Adrenal gland (tissue), 12 donors: ENCODE measurements around the gene C19orf25. TPM values are rescaled to one million over a fixed set of nuclear protein-coding genes. Genes with fewer than 3 reads are reported as not detected.

Experiments
- DNase-seq, 7 donors: peaks; one replicate each; pipeline ENCODE4 v3.0.0-alpha.2; 2019 to 2020
- H3K27ac ChIP-seq, 5 donors: fragments of 200-600 bp; sonication (generic) in 4 of 5; 1 replicate in 3 of 5; 2 replicates in 2 of 5; pipeline versions ENCODE4 v1.5.1 to v1.8.0; 2016 to 2020; ENCODE audit warnings: mild to moderate bottlenecking in 1 of 5
- H3K27me3 ChIP-seq: fragments of 200-600 bp; 2 replicates; pipeline ENCODE4 v1.8.0; 2021
- H3K36me3 ChIP-seq, 2 donors: fragments of 200-600 bp; replicated peaks in 1 of 2; 1 replicate in 1 of 2; 2 replicates in 1 of 2; pipeline versions ENCODE4 v1.5.1 to v1.8.0; 2018 to 2022
- H3K4me1 ChIP-seq, 2 donors: fragments of 200-600 bp; replicated peaks in 1 of 2; 1 replicate in 1 of 2; 2 replicates in 1 of 2; pipeline versions ENCODE4 v1.5.1 to v1.8.0; 2018 to 2021
- H3K4me3 ChIP-seq, 4 donors: fragments of 200-600 bp; sonication (generic) in 3 of 4; one replicate each; pipeline ENCODE4 v1.5.1; 2016 to 2018
- H3K9me3 ChIP-seq, 3 donors: fragments of 200-600 bp; sonication (generic) in 1 of 3; replicated peaks in 1 of 3; 1 replicate in 2 of 3; 2 replicates in 1 of 3; pipeline versions ENCODE4 v1.5.1 to v1.8.0; 2016 to 2021
- POLR2A ChIP-seq, 2 donors: fragments of 450-650 bp; IDR thresholded peaks; one replicate each; pipeline ENCODE4 v1.6.1; 2017; ENCODE audit warnings: antibody characterized with exemption in 2 of 2, mild to moderate bottlenecking in 2 of 2, moderate library complexity in 1 of 2
- WGBS, 4 donors: extraction: QIAGEN DNeasy Blood & Tissue Kit in 2 of 4; methylation state at CpG; one replicate each; pipeline versions ENCODE4 v1.1.5 to v1.1.7; 2013 to 2017; 5-methylcytosine and 5-hydroxymethylcytosine counted together
- intact Hi-C, 2 donors: fragments of 100-400 bp; cut with DNase I; formaldehyde crosslinking; loops; one replicate each; pipeline versions ENCODE4 v1.14.1 to v1.15.0; 2022 to 2023
- polyA plus RNA-seq, 3 donors: library from polyadenylated mRNA; stranded (reverse); fragments of 200-250 nt in 2 of 3; fragments of 350-450 nt in 1 of 3; fragmentation: Illumina TruSeq in 1 of 3; extraction: RNeasy Lipid Tissue Mini Kit (QIAGEN cat#74804) in 1 of 3; gene quantifications; one replicate each; pipeline ENCODE4 v1.2.3, GENCODE V29; 2013 to 2014
- total RNA-seq, 9 donors: library from RNA; depleted of rRNA in 4 of 9; stranded (reverse); fragments of >200 nt in 4 of 9; fragments of 120-200 nt in 1 of 9; fragmentation: NEBNext Ultra II Directional in 1 of 9; extraction: Animal tissue kit (Norgen Biotek cat#: 25700) in 1 of 9; gene quantifications; one replicate each; pipeline versions ENCODE4 v1.1.0 to v1.2.4, GENCODE V29; 2013 to 2023
- TF ChIP-seq, protein P1 (sequence below), 6 experiments: fragments of 450-650 bp in 4 of 6; fragments of 200-600 bp in 2 of 6; sonication (generic) in 1 of 6; IDR thresholded peaks; 1 replicate in 5 of 6; 2 replicates in 1 of 6; pipeline versions ENCODE4 v1.5.1 to v1.8.0; 2016 to 2021; ENCODE audit warnings: antibody characterized with exemption in 6 of 6, mild to moderate bottlenecking in 2 of 6, moderate library complexity in 1 of 6
- donor health status: healthy with polysubstance abuse.
- donor health status: Bipolar disorder and iron deficiency.
- donor health status: DM: yes; HTN: yes; CAD: no.
- donor health status: DM: no; HTN: no; CAD: no.
- donor health status: DM: no; HTN: no; CAD: no.
- donor health status: DM: yes; HTN: yes; CAD: no.

C19orf25 gene
- total and polyA plus RNA-seq, 12 donors: 6.0 to 60.4 (median 34.7) TPM

DNA sequence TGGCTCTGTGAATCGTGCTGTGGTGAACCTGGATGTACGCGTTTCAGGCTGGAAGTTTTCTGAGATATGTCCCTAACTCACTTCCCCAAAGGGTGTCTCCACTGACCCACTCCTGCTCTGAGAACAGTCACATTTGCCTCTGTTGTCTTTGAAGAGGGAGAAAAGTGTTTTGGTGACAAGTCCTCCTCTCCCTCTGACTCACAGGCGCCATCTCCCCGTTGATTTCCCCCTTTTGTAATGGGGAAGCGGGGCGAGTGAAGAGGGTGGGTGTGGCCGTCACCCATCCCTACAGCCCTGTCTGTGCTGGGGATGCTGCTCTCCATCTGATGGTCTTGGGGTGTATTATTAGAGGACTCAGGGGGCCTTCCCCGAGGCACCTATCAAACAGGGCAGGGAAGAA is 19.5 kb downstream of the C19orf25 start:
- H3K4me3 ChIP-seq: no peak overlapping the region
- 69 to 78% (median 76%) methylated on average over 9 of the region's 9 CpGs for WGBS, 4 donors
- H3K36me3 ChIP-seq: no peaks in the 10 kb centered on the region
- TF ChIP-seq POLR2A (IDR thresholded peaks at IDR 0.05): no peak
- TF ChIP-seq, protein P1, sequence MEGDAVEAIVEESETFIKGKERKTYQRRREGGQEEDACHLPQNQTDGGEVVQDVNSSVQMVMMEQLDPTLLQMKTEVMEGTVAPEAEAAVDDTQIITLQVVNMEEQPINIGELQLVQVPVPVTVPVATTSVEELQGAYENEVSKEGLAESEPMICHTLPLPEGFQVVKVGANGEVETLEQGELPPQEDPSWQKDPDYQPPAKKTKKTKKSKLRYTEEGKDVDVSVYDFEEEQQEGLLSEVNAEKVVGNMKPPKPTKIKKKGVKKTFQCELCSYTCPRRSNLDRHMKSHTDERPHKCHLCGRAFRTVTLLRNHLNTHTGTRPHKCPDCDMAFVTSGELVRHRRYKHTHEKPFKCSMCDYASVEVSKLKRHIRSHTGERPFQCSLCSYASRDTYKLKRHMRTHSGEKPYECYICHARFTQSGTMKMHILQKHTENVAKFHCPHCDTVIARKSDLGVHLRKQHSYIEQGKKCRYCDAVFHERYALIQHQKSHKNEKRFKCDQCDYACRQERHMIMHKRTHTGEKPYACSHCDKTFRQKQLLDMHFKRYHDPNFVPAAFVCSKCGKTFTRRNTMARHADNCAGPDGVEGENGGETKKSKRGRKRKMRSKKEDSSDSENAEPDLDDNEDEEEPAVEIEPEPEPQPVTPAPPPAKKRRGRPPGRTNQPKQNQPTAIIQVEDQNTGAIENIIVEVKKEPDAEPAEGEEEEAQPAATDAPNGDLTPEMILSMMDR (IDR thresholded peaks at IDR 0.05): no peak
- intact Hi-C loops: no loop called here
- no peak for DNase-seq
- no peak overlapping the region for H3K27ac ChIP-seq
- H3K9me3 ChIP-seq: no peaks in the 10 kb centered on the region
- no peaks in the 10 kb centered on the region for H3K4me1 ChIP-seq
- peaks cover 26% of the 10 kb centered on the region for H3K27me3 ChIP-seq

DNA sequence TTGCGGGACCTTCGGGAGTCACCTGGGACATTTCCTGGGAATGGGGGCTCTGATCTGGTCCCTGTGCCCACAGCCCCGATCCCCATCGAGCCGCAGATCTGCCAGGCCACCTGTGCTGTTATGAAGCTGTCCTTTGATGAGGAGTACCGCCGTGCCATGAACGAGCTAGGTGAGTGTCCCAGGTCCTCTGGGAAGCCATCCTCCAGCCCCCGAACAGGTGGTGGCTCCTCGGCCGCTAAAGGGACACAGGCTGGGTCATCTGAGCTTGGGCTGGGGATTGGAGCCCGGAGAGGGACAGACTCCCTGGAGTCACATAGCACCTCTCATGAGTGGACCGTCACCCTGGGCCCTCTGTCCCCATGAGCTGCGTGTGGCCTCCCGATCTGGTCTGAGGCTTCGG is 21.1 kb downstream of the C19orf25 start:
- Histone ChIP-seq H3K36me3 (no peaks in the 10 kb centered on the region), H3K9me3 (no peaks in the 10 kb centered on the region), H3K4me3 (no peak overlapping the region), H3K27ac (no peak overlapping the region), H3K27me3 (peaks cover 32% of the 10 kb centered on the region), H3K4me1 (no peaks in the 10 kb centered on the region)
- intact Hi-C loops: no loop called here
- TF ChIP-seq, protein P1 (IDR thresholded peaks at IDR 0.05): no peak
- no peak for TF ChIP-seq POLR2A (IDR thresholded peaks at IDR 0.05)
- WGBS, 4 donors: 76 to 88% (median 85%) methylated on average over 5 to 16 of the region's 16 CpGs
- no peak for DNase-seq

GRCh38 chr19:1457031-1457739 is 21.8 kb downstream of the C19orf25 start:
- TF ChIP-seq, protein P1 (IDR thresholded peaks at IDR 0.05): no peak
- intact Hi-C loops: no loop called here
- 17 to 41% (median 27%) methylated on average over 16 to 48 of the region's 48 CpGs for WGBS, 4 donors
- no peak overlapping the region for H3K4me3 ChIP-seq
- no peaks in the 10 kb centered on the region for H3K4me1 ChIP-seq
- no peaks in the 10 kb centered on the region for H3K36me3 ChIP-seq
- no peaks in the 10 kb centered on the region for H3K9me3 ChIP-seq
- H3K27me3 ChIP-seq: peaks cover 39% of the 10 kb centered on the region
- no peak overlapping the region for H3K27ac ChIP-seq
- DNase-seq: no peak

- no peak overlapping the region for H3K4me3 ChIP-seq
- no peaks in the 10 kb centered on the region for H3K9me3 ChIP-seq
- TF ChIP-seq POLR2A (IDR thresholded peaks at IDR 0.05): no peak
- TF ChIP-seq, protein P1 (IDR thresholded peaks at IDR 0.05): no peak
- H3K36me3 ChIP-seq: no peaks in the 10 kb centered on the region
- no peak overlapping the region for H3K27ac ChIP-seq
- no peaks in the 10 kb centered on the region for H3K4me1 ChIP-seq
- peaks cover 45% of the 10 kb centered on the region for H3K27me3 ChIP-seq
- 29 to 58% (median 44%) methylated on average over 7 to 43 of the region's 43 CpGs for WGBS, 4 donors
- DNase-seq: no peak
- intact Hi-C loops: no loop called here
These were observed 22.7 kb downstream of the C19orf25 start for GRCh38 chr19:1456121-1456900.
